GM19467 (cell line): ENCODE results near the gene BRSK2.

ENCODE experiments used
- ATAC-seq: cut with Tn5 transposase; IDR thresholded peaks from one replicate; pipeline ENCODE4 v1.9.1; 2021; ENCODE audit warnings: mild to moderate bottlenecking, moderate library complexity; ENCODE audit not compliant: unreplicated experiment

The BRSK2 gene

DNA sequence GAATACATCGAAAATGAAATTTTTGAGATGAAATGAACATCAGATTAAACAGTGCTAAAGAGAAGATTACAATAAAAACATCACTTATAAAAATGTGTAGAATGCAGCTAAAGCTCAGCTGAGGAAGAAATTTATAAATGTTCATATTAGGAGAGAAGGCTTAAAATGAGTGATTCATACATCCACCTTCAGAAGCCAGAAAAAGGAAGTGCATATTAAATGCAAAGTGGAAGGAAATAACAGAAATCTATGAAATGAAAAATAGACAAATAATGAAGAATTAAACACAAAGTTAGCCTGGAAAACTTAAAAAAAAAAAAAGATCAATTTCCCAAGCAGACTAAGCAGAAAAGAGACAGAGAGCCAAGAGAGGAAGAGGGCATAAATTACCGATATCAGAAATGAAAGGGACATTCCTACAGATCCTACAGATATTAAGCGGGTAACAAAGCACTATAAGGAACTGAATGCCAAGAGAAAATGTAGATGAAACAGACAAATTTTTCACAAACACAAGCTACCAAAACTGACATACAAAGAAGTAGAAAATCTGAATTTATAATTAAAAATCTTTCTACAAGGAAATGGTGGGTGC lies 104.0 kb downstream of the BRSK2 start:
- no peak for ATAC-seq

DNA sequence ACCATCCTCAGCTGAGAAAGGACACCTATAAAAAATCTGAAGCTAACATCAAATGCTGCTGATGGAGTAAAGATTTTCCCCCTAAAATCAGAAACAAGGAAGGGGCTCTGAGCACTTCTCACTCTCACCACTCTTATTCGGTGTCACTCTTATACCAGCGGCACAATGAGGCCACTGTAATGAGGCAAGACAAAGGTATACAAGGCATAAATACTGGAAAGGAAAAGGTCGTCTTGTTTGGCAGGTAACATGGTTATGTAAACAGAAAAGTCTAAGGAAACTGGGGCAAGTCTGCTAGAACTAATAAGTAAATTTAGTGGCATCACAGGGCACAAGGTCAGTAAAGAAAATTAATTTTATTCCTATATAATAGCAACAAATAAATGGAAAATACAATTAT lies 104.9 kb downstream of the BRSK2 start:
- ATAC-seq = no peak

DNA sequence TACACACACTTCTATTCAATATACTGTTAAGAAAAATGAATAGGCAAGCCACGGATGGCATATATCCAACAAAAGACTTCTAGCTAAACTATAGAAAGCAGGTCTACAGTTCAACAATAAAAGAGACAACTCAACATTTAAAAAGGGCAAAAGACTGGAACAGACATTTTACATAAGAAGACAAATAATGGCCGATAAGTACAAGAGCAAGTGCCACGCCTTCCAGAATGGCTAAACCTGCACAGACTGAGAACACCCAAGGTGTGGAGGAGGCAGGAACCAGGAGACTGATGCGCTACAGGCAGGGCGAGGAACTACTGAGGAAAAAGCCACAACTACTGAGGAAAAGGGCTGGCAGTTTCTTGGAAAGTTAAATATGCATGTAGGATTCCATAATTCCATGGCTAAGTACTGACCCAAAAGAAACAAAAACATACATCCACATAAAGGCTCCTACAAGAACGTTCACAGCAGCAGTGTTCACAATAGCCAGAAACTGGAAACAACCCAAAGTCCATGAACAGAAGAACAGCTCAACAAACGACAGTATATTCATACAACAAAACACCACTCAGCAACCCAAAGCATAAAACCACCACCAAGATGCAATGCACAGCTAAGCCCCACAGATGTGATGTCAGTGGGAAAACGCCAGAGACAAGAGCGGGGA lies 106.5 kb downstream of the BRSK2 start:
- ATAC-seq = no peak

DNA sequence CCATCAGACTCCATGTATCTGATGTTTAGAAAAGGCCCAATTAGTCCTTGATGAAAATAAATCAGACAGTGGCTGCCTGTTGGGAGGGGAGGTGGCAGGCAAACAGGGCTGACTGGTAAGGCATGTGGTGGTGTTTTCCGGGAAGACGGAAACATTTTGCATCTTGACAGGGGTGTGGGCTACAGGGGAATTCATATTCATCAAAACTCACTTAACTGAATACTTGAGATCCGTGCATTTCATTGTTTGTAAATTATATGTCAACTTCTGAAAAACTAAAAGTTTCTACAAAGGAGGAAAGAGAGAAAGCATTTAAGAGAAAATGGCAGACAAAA lies 107.0 kb downstream of the BRSK2 start:
- ATAC-seq = no peak

DNA sequence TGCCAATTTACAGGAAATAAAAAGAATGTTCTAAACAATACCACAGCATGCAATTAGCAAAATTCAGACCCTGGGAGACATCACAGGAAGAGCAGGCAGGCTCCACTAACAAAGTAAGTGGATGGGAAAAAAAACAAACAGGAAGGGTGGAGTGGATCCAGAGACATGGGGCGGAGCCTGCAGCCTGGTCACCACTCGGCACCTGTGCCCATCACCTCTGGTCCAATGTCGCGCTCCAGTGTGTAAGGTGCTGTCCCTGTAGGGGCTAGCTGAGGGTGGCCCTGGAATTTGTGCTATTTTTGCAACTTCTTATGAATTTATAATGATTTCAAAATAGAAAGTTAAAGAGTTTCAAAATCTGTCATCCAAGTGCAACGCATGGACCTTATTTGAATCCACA lies 107.9 kb downstream of the BRSK2 start:
- ATAC-seq = no peak

DNA sequence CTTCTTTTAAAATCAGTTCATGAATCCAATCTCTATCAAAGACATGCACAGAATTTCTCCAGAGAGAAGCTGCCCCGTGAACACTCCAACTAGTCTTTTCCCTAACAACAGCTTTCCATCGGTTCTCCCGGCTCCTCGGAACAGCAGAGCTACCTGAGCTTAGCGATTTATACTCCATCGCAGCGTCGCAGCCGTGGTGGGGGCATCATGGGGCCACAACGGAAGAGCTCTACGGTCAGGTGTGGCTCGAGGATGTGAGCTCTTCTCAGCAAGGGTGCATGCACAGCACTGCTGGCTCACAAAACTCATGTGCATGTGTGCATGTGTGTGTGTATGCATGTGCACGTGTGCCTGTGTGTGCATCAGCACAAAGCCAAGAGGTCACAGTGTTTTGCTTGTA lies 108.5 kb downstream of the BRSK2 start:
- no peak for ATAC-seq

DNA sequence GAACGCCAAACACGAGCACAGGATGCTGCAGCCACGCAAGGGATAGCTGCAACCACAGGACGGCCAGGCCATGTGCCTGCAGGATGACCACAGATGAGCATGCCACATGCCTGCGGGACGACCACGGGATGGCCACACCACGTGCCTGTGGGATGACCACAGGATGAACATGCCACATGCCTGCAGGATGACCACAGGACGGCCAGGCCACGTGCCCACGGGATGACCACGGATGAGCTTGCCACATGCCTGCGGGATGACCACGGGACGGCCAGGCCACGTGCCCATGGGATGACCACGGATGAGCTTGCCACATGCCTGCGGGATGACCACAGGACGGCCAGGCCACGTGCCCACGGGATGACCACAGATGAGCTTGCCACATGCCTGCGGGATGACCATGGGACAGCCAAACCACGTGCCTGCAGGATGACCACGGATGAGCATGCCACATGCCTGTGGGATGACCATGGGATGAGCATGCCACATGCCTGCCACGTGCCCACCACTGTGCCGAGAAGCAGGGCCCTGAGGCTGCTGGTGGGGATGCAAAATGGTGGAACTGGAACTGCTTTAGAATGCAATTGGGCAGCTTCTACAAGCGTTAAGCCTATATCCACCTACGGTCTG lies 109.6 kb downstream of the BRSK2 start:
- no peak for ATAC-seq

DNA sequence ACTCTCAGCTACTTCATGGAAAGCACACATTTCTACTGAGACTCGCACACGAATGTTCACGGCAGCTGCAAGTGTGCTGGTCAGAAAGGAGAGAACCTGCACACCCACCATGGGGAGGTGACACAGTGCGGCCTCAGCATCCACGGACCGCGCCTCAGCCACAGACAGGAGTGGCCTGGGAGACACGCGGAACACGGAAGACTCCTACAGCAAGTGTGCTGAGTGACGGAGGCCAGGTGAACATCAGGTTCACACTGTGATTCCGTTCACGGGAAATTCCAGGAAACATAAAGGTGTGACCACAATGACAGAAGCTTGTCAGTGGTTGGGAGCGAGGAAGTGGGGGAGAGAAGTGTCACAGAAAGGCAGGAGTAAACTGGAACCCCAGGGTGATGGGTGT lies 110.2 kb downstream of the BRSK2 start:
- no peak for ATAC-seq

DNA sequence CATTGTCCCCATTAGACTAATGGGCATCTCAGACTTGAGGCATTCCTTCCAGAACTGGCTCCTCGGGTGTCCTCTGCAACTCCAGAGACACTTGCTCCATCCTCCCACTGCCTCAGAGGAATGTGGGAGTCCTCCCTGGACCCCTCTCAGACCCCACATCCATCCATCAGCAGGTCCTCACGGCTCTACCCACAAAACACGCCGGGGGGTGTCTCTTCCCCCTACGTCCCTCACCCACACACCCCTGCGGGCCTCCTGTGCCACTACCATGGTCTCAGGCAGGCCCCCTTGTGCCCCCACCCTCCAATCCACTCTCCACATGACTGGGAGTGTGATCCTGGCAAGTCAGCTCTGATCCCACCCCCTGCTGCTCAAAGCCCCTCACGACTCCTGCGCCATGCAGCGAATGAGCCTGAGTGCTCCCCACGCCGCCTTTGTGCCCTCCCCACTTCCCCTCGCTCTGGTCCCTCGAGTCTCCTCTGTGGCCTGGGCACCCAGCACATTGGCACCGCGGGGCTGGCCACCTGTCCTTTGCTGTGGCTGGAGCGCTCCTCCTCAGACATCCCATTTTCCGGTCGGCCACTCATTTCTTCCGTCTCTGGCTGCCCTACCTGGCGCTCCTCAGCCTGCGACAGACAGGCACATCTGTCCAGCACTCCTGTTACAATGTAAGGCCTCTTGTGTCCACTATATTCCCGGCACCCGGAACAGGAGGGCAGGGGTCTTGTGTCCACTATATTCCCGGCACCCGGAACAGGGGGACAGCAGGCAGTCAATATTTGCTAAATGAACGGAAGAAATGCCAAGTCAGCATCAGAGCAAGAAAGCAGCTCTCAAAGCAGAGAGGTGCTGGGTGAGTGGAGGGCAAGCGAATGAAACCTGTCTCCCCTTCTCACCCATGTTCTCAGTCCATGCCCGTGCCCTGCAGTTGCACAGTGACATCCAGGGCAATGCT lies 111.0 kb downstream of the BRSK2 start:
- ATAC-seq = no peak

DNA sequence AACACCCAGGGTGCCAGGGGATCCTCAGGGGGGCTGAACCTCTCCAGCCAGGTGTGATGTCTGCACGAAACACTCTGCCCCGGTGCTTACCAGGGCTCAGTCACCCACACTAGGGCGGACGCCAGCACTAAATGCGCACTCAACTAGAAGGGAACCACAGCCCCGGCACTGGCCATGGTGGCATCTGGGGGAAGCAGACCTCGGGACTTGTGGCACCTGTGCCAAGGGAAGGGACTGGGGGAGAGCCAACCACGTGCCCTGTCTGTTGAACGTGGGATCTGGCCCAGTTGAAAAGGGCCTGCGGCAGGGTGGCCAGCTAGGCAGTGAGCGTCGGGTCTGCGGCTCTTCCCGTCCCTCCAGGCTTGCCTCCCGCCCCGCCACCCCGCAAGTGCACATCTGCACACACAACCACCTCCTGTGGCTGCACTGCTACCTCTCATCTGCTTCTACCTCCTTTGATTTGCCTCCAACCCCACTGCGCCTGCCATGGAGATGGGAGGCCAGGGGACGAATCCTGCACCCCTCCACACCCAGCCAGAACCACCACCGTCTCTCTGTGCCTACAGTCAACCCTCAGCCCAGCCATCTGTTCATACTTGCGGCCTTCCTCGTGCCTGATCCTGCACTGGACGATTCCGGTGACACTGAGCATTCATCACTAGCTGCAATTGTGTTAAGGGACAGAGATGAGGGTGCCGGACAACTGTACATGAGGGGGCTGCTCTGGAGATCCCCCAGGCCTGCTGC lies 111.9 kb downstream of the BRSK2 start:
- ATAC-seq = no peak

DNA sequence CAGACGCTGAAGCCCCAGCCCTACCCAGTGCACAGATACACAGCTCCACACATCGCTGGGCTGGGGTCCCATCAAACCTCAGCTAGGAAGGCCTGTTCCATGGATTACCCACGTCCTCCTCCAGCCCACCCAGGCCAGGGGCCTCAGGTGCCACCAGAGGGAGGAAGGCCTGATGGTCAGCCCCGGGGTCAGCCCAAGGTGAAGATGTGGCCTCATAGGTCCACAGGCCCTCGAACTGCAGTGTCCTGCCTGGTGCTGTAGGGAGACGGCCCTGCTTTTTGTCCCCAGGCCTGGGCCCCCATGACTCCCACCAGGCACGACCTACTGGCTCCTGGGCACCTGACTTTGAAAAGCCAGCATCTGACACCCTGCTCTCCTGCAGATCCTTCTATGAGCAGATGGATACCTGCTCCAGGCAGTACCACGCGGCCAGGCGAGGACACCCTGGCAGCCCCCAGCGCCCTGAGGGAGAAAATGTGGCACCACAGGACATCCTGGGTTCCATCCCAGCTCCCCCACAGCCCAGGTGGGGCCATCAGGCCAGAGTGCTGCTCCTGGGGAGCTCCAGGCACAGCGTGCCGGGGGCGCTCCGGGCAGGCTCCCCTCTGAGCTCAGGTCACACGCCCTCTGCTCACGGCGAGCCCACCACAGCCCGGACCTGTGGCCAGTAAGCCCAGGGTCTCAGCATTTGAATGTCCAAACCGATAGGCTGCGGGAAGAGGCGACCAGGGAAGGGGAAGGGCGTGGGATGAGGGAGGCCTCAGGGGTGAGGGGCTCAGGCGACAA lies 112.6 kb downstream of the BRSK2 start:
- ATAC-seq = no peak

DNA sequence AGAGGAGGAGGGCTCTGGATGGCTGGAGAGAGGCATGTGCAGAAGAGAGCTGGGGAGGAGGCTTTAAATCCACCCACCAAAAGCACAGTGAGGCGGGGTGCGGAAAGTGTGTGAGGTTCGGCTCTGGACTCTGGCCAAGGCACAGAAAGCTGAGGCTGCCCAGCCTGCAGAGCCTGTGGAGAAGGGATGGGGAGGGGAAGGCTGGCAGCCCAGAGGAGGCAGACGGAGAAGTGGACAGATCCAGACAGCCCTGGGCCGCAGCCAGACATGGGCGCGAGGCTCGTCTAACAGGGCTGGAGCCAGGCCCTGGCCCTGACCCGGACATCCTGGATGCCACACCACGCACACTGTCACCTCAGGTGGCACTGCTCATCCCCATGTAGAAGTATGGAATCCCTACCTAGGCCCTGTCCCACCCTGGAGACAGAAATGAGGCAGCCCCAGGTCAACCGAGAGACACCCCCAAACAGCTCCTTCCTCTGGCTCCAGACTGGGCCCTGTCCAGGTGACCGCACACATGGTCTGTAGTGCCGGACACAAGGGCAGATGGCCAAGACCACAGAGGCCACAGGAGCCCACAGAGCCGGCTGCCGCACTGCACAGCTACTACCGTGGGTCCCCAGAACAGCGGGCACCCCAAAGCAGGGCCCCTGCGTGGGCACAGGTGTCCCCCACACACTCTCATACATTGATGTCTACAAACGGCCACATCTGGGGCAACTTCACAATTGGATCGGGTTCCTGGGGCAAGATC lies 113.4 kb downstream of the BRSK2 start:
- no peak for ATAC-seq

DNA sequence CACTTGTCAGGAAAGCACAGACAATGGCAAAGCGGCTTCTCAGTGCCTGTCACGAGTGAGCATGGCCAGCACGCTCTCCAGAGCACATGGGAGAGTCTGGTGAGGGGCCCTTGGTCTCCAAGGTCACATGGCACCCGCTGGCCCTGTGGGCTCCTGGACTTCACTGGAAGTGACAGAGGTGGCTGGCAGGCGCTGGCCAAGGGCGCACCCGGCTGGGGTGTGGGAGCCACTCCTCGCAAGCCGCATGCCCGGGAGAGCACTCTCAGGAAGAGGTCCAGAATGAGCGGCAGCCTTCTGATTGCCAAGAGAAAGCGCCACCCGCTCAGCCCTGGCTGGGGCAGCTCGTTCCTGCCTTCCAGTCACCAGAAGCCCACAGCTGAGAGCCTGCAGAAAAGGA lies 114.0 kb downstream of the BRSK2 start:
- no peak for ATAC-seq

DNA sequence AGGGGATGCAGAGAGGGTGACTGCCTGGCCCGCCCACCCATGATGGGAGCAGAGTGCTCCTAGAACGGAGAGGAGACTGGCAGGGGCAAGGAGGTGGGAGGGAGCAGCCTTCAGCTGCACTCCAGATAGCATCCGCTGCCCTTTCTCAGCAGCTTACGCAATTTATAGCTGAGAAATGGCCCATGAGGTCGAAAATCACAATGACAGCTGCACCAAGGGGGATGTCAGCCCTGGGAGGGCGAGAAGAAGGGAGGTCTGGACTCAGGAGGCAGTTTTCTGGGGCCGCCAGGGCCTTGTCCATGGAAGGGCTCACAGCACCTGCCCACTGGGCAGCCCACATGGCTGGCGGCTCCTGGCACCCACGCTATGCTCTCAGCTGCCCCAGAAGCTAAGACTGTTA lies 114.4 kb downstream of the BRSK2 start:
- no peak for ATAC-seq

DNA sequence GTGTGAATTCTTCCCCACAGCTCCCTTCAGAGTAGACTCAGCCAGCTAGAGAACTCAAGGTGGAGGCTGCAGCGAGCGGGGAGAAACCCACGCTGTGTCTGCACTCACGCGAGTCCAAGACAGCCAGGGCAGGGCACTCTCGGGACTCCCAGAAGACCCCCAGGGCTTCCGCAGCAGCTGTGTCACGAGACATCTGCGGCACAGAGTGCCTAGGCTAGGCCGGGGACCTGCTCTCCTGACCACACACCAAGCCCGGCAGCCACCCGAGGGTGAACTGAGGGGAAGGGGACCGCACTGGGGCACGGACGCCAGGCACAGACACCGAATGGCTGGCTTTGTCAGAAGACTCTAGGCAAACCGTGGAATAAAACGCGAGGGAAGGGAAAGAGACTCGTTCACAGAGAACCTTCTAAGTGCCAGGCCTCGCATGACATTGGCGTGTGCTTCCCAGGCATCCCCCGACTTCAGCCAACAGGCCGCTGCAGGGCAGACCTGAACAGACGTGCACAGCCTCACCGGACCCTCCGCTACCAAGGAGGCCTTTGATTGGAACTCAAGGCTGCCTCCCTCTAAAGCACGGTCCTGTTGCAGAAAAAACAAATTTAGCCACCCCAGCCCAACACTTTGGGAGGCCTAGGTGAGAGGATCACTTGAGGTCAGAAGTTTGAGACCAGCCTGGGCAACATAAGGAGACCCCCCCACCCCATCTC lies 115.0 kb downstream of the BRSK2 start:
- ATAC-seq = no peak

DNA sequence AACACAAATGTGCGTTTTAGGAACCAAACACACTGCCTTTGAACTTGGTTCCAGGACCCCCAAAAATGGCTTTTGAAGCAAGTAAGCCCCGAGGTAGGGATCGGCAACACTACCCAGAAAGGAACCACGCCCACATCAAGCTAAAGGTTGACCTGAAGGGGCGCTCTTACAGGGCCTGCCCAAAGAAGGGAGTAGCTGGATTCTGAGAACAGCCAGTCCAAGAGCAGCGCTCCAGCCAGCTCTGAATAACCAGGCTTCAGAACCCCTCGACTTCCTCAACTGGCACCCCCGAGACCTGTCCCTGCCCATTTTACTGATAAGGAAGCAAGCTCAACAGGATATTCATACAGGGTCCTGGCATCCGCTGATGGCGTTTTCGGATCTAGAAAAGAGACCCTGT lies 115.7 kb downstream of the BRSK2 start:
- no peak for ATAC-seq

DNA sequence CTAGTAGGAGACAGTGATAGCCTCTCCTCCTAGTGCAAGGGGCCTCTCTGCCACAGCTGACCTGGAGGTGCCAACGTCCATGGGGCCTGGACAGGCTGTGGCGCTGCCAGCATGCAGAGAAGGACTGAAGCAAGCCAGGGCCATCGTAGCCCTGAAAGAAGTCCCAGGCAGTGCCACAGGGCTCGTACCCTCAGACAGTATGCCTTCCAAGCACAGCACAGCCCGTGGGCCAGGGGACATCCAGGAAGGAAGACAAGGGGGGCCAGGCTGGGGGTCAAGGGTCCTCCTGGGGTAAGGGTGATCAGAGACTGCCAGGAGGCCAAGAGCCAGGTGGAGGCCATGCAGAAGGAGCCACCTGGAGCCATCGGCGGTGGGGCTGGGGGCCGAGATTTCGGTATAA lies 117.2 kb downstream of the BRSK2 start:
- ATAC-seq = no peak

DNA sequence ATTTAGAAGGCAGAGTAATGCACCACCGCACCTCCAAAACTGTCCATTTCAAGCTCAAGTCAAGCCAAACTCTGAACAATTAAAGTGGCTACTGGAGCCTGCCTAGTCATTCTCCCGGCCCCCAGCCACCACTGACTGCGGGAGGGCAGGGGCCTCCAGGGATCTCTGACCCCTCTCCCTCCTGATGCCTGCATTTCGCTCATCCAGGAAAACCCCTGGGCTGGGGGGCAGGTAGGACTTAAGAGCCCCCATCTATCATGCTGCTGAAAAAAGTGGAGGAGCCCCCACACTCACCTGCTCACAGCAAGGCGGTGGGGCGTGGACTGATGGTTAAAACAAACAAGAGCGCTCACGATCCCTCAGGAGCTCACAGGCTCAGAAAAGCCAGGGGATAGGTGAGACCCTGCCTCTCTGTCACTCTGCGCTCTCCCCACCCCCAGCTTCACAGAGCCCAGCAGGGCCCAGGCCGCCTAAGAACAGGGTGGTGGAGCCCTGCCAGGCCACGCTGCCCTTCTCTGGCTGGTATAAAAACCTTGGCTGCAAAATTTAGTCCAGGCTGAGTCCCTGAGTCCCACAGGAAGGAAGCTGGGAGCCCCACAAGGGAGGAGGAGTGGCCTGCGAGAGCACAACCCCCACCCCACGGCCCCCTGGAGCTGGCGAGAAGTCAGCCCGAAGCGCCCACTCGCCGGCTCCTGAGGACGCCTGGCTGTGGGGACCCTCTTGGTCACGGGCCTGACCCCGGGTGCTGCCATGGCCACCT lies 117.8 kb downstream of the BRSK2 start:
- no peak for ATAC-seq
